Natural killer cell treated with Interleukin-12 subunit alpha and Interleukin-12 subunit beta and Interleukin-15 and Interleukin-18, amount 100 ng/mL, for 72 hours (primary cell): Measurements from ENCODE around the gene CCDC57. TPM values are rescaled to one million over a fixed set of nuclear protein-coding genes. Genes with fewer than 3 reads are reported as not detected.

ENCODE experiments used
- ATAC-seq, 2 donors: fragments of 150-1000 bp; cut with Tn5 transposase in 1 of 2; sonication (Bioruptor Pico), chemical (Tn5 transposase) in 1 of 2; 2 replicates each; pipeline ENCODE4 v1.10.0; 2021
- DNase-seq: peaks from one replicate; pipeline ENCODE4 v3.0.0; 2022; ENCODE audit warnings: low spot score
- H3K27ac Mint-ChIP-seq, 2 donors: 1 replicate in 1 of 2; 2 replicates in 1 of 2; pipeline ENCODE4 v1.8.0; 2022; ENCODE audit warnings: mixed read lengths in 2 of 2, mild to moderate bottlenecking in 1 of 2, moderate library complexity in 1 of 2
- H3K27me3 Mint-ChIP-seq, 2 donors: 1 replicate in 1 of 2; 2 replicates in 1 of 2; pipeline ENCODE4 v1.8.0; 2022; ENCODE audit warnings: mixed read lengths in 2 of 2
- H3K36me3 Mint-ChIP-seq: one replicate; pipeline ENCODE4 v1.8.0; 2022; ENCODE audit warnings: mixed read lengths
- H3K4me1 Mint-ChIP-seq, 2 donors: 1 replicate in 1 of 2; 2 replicates in 1 of 2; pipeline ENCODE4 v1.8.0; 2022; ENCODE audit warnings: low read depth in 2 of 2, mixed read lengths in 2 of 2, mild to moderate bottlenecking in 1 of 2
- H3K4me3 Mint-ChIP-seq: one replicate; pipeline ENCODE4 v1.8.0; 2022; ENCODE audit warnings: mixed read lengths
- H3K9me3 Mint-ChIP-seq: 2 replicates; pipeline ENCODE4 v1.8.0; 2022; ENCODE audit warnings: mixed read lengths
- total RNA-seq, 2 donors: library from RNA; stranded (reverse); gene quantifications; one replicate each; pipeline ENCODE4 v1.2.3, GENCODE V29; 2022

The CCDC57 gene
- total RNA-seq, 2 donors from 2014 or later = 34.0 to 82.2 TPM

DNA sequence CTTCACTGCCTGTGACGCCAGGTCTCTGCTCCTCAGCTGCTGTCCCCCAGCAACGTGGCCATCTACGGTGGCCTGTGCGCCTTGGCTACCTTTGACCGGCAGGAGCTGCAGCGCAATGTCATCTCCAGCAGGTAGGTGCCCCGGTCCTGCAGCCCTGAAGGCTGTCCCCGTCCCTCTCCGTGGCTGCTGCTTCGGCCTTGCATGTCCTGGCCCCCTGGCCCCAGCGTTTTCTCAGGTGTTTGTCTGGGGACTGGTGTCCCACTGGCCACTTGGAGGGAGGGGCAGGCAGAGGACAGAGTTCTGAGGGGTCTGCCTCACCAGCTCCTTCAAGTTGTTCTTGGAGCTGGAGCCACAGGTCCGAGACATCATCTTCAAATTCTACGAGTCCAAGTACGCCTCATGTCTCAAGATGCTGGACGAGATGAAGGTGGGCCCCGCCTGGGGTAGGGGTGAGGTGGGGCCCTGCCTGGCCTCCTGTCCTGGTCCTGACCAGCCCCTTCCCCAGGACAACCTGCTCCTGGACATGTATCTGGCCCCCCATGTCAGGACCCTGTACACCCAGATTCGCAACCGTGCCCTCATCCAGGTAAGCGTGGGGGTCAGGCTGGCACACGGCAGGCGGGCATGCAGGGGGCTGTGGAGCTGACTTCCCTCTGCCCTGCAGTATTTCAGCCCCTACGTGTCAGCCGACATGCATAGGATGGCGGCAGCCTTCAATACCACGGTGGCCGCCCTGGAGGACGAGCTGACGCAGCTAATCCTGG is 156.5 kb downstream of the CCDC57 start:
- Mint-ChIP-seq H3K9me3 (no peaks in the 10 kb centered on the region), H3K4me1 (peaks cover 0 to 3% of the 10 kb centered on the region in 2 donors), H3K27ac (no peak overlapping the region), H3K27me3 (no peaks in the 10 kb centered on the region), H3K4me3 (no peak overlapping the region), H3K36me3 (no peaks in the 10 kb centered on the region)
- ATAC-seq (no peak), DNase-seq (no peak)

GRCh38 chr17:82055023-82055964 is 157.3 kb downstream of the CCDC57 start:
- H3K27ac Mint-ChIP-seq = no peak overlapping the region
- H3K36me3 Mint-ChIP-seq = no peaks in the 10 kb centered on the region
- no peak overlapping the region for H3K4me3 Mint-ChIP-seq
- DNase-seq (no peak), ATAC-seq (no peak)
- H3K27me3 Mint-ChIP-seq = no peaks in the 10 kb centered on the region
- no peaks in the 10 kb centered on the region for H3K9me3 Mint-ChIP-seq
- H3K4me1 Mint-ChIP-seq = peaks cover 3 to 7% of the 10 kb centered on the region in 2 donors

DNA sequence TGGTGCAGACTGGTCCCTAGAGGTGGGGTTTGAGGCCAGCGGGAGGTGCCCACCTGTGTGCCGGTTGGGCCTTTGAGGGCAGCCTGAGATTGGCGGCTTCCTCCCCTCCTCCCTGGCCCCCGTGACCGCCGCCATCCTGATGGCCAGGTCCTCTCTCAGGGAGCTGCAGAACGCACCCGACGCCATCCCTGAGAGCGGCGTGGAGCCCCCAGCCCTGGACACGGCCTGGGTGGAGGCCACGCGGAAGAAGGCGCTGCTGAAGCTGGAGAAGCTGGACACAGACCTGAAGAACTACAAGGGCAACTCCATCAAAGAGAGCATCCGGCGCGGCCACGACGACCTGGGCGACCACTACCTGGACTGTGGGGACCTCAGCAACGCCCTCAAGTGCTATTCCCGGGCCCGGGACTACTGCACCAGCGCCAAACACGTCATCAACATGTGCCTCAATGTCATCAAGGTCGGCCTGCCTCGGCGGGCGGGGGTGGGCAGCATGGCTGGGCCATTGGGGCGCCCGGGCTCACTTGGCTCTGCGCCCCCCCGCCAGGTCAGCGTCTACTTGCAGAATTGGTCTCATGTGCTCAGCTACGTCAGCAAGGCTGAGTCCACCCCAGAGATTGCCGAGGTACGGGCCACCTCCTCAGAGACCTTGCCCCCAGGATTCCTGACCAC is 158.2 kb downstream of the CCDC57 start:
- Mint-ChIP-seq H3K27ac (no peak overlapping the region), H3K4me1 (peaks cover 3 to 4% of the 10 kb centered on the region in 2 donors), H3K36me3 (no peaks in the 10 kb centered on the region), H3K4me3 (peak overlapping the region; percentile 81), H3K9me3 (no peaks in the 10 kb centered on the region), H3K27me3 (no peaks in the 10 kb centered on the region)
- DNase-seq = no peak
- no peak for ATAC-seq

- Mint-ChIP-seq H3K9me3 (no peaks in the 10 kb centered on the region), H3K4me1 (peaks cover 3 to 4% of the 10 kb centered on the region in 2 donors), H3K36me3 (no peaks in the 10 kb centered on the region), H3K4me3 (peak overlapping the region; percentile 81), H3K27me3 (no peaks in the 10 kb centered on the region), H3K27ac (no peak overlapping the region)
- DNase-seq (no peak), ATAC-seq (no peak)
These were observed 158.9 kb downstream of the CCDC57 start for GRCh38 chr17:82053556-82054263.

GRCh38 chr17:82053130-82053529 is 159.5 kb downstream of the CCDC57 start:
- Mint-ChIP-seq H3K27me3 (no peaks in the 10 kb centered on the region), H3K36me3 (no peaks in the 10 kb centered on the region), H3K4me3 (peak overlapping the region; percentile 81), H3K4me1 (peaks cover 3 to 4% of the 10 kb centered on the region in 2 donors), H3K9me3 (no peaks in the 10 kb centered on the region), H3K27ac (peak overlapping the region in 1 of 2 donors; percentile 56)
- no peak for DNase-seq
- no peak for ATAC-seq

DNA sequence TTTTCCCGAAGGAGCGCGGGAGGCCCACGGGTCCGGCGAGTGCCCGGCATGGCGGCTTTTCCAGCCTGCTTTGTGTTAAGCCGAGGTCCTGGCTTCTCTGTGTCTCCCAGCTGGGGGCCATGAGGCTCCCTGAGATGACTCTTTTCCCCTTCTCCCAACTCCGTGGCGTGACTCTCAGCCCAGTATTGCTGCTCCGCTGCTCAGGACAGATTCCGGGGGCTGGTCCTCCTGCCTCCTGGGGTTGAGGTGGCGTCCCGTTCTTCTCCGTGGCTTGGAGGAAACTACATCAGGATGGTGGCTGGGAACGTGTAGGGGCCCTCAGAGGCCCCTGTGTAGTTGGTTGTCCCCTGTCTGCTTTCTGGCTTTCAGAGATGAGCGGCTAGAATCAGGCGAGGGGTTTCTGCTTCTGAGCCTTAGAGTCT is 160.0 kb downstream of the CCDC57 start:
- Mint-ChIP-seq H3K4me1 (peaks cover 3 to 5% of the 10 kb centered on the region in 2 donors), H3K36me3 (no peaks in the 10 kb centered on the region), H3K9me3 (no peaks in the 10 kb centered on the region), H3K27me3 (no peaks in the 10 kb centered on the region), H3K4me3 (peak overlapping the region; percentile 81), H3K27ac (peak overlapping the region in 1 of 2 donors; percentile 56)
- no peak for DNase-seq
- ATAC-seq = no peak

DNA sequence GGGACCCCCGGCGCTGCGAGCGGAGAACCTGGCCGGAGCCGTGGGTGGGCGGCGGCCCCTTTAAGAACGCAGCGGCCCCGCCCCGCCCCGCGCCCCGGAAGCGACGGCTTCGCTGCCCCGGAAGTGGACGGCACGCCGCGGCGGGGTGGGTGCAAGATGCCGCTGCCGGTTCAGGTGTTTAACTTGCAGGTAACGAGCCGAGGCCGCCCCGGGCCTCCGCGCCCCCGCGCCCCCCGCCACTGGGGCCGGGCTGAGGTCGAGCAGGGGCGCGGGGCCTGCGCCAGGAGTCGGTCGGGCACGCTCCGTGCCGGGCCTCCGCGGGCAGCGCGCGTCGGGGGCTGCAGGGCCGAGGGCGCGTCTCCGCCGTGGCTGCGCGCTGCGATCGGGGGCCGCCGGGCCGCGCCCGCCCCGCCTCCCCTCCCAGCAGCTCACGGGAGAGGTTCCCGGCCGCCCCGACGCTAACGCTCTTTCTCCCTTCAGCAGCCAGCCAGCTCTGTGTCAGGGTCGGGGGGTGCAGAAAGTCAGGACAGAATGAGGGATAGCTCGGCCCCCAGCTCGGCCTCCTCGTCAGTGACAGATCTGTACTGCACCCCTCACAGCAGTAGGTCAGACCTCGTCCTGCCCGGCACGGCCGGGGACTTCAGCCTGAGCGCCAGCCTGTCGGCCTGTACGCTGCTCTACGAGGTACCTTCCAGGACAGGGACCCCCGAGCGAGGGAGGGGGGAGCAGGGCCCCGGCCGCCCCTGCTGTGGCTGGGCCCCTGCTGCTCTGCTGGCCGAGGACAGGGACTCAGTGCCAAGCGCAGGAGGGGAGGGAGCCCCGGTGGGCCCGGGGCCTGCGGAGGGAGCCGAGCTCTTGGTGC is 160.6 kb downstream of the CCDC57 start, which contains the start of the genes GPS1 and RFNG:
TSS of gene GPS1 (plus strand) at position 123 of the 862 bp plus-strand sequence. CDS start at position 157, 34 bp downstream.
TSS of gene RFNG (minus strand) at position 36 of the 862 bp plus-strand sequence. CDS start 45 bp downstream, outside the sequence.
- Mint-ChIP-seq H3K27ac (peak within 1 kb of the TSS; percentile 33 to 82), H3K36me3 (no peaks in the 10 kb centered on the region), H3K9me3 (no peaks in the 10 kb centered on the region), H3K4me3 (peak within 1 kb of the TSS; percentile 81), H3K4me1 (peaks cover 3 to 9% of the 10 kb centered on the region in 2 donors), H3K27me3 (no peaks in the 10 kb centered on the region)
- DNase-seq = peak; percentile 85
- ATAC-seq = peak; percentile 85 to 89

Other genes with a start within 250 kb of the CCDC57 start
- gene ASPSCR1, start 235.2 kb downstream of the CCDC57 start, total RNA-seq = 10 to 100 TPM; 21.6 to 46.8 TPM
- gene CENPX, start 190.0 kb downstream of the CCDC57 start, total RNA-seq = 100 to 1,000 TPM in 1 of 2 donors, 10 to 100 TPM in 1; 82.6 to 174 TPM
- gene LRRC45, start 189.5 kb downstream of the CCDC57 start, total RNA-seq = 10 to 100 TPM; 16.1 to 42.3 TPM
- gene RAC3, start 181.2 kb downstream of the CCDC57 start, total RNA-seq = 1 to 10 TPM; 3.0 to 6.1 TPM
- gene DCXR, start 175.1 kb downstream of the CCDC57 start, total RNA-seq = 100 to 1,000 TPM in 1 of 2 donors, 10 to 100 TPM in 1; 95.7 to 136 TPM
- 10 to 100 TPM; 18.2 to 23.1 TPM for gene RFNG, start 161.0 kb downstream of the CCDC57 start, total RNA-seq
- gene GPS1, start 160.9 kb downstream of the CCDC57 start, total RNA-seq = 100 to 1,000 TPM; 112 to 114 TPM
- gene DUS1L, start 147.0 kb downstream of the CCDC57 start, total RNA-seq = 100 to 1,000 TPM; 125 to 196 TPM
- 100 to 1,000 TPM; 195 to 451 TPM for gene FASN, start 114.6 kb downstream of the CCDC57 start, total RNA-seq
- gene SLC16A3, start 16.2 kb upstream of the CCDC57 start, total RNA-seq = 100 to 1,000 TPM; 241 to 534 TPM
- gene CSNK1D, start 60.9 kb upstream of the CCDC57 start, total RNA-seq = 100 to 1,000 TPM; 160 to 215 TPM
- gene CD7, start 104.8 kb upstream of the CCDC57 start, total RNA-seq = 10 to 100 TPM; 61.8 to 73.6 TPM
- under 1 TPM in 1 of 2 donors, not detected in 1; 0.56 TPM for gene SECTM1, start 120.9 kb upstream of the CCDC57 start, total RNA-seq
- not detected for gene TEX19, start 146.4 kb upstream of the CCDC57 start, total RNA-seq
- gene UTS2R, start 158.9 kb upstream of the CCDC57 start, total RNA-seq = not detected
- 10 to 100 TPM; 19.5 to 40.1 TPM for gene HEXD, start 205.5 kb upstream of the CCDC57 start, total RNA-seq
- gene OGFOD3, start 205.7 kb upstream of the CCDC57 start, total RNA-seq = 10 to 100 TPM; 29.7 to 30.1 TPM
- gene CYBC1, start 237.9 kb upstream of the CCDC57 start, total RNA-seq = 100 to 1,000 TPM; 300 to 380 TPM
- 100 to 1,000 TPM; 217 to 295 TPM for gene NARF, start 245.9 kb upstream of the CCDC57 start, total RNA-seq